ENCODE data around the gene MCU. TPM values are rescaled to one million over a fixed set of nuclear protein-coding genes. Genes with fewer than 3 reads are reported as not detected.
A peak's percentile ranks its signal among the peaks of the same experiment; 100 is the strongest.
"Not testable (repeated sequence)": the region's sequence is repeated elsewhere in the genome, so short reads cannot be mapped to it uniquely, and the experiment has no call there.

Gene MCU
- total RNA-seq, 4 donors from 2014 or later, result 11.4 to 33.3 (median 24.9) TPM

- Histone ChIP-seq H3K27me3 (no peaks in the 10 kb centered on the region), H3K27ac (no peak overlapping the region), H3K9me3 (no peaks in the 10 kb centered on the region), H3K4me3 (replicated peaks in 1 of 3) (no peak overlapping the region), H3K36me3 (no peaks in the 10 kb centered on the region), H3K4me1 (peaks cover 14 to 31% of the 10 kb centered on the region in 2 donors)
- intact Hi-C loops (cut with DNase I), result no loop called here
- no peak for DNase-seq
- 95 to 98% methylated on average over 1 of the region's 1 CpG for WGBS, 2 donors
- TF ChIP-seq CTCF (IDR thresholded peaks at IDR 0.05), result no peak
- TF ChIP-seq POLR2A (IDR thresholded peaks at IDR 0.05), result no peak
These were observed 43.5 kb downstream of the MCU start for GRCh38 chr10:72735288-72735936.

GRCh38 chr10:72736176-72736827 lies 44.4 kb downstream of the MCU start:
- 71 to 88% methylated on average over 1 of the region's 1 CpG for WGBS, 2 donors
- intact Hi-C loops (cut with DNase I), result no loop called here
- Histone ChIP-seq H3K36me3 (no peaks in the 10 kb centered on the region), H3K9me3 (no peaks in the 10 kb centered on the region), H3K27ac (peak overlapping the region in 2 of 3 donors; percentile 7 to 54), H3K4me3 (replicated peaks in 1 of 3) (no peak overlapping the region), H3K27me3 (no peaks in the 10 kb centered on the region), H3K4me1 (peaks cover 14 to 31% of the 10 kb centered on the region in 2 donors)
- TF ChIP-seq CTCF (IDR thresholded peaks at IDR 0.05) (no peak), POLR2A (IDR thresholded peaks at IDR 0.05) (no peak)
- no peak for DNase-seq

- Histone ChIP-seq H3K27ac (peak overlapping the region in 2 of 3 donors; percentile 7 to 54), H3K36me3 (no peaks in the 10 kb centered on the region), H3K4me3 (replicated peaks in 1 of 3) (no peak overlapping the region), H3K4me1 (peaks cover 14 to 31% of the 10 kb centered on the region in 2 donors), H3K9me3 (no peaks in the 10 kb centered on the region), H3K27me3 (no peaks in the 10 kb centered on the region)
- TF ChIP-seq POLR2A (IDR thresholded peaks at IDR 0.05), result no peak
- DNase-seq, result no peak
- 80 to 85% methylated on average over 4 of the region's 4 CpGs for WGBS, 2 donors
- intact Hi-C loops (cut with DNase I), result no loop called here
These were observed 44.9 kb downstream of the MCU start for GRCh38 chr10:72736828-72737220.

GRCh38 chr10:72737357-72737756 lies 45.4 kb downstream of the MCU start:
- DNase-seq; H3K9me3 ChIP-seq; H3K36me3 ChIP-seq; intact Hi-C loops (cut with DNase I); H3K27me3 ChIP-seq; H3K4me3 ChIP-seq (replicated peaks in 1 of 3): not testable (repeated sequence)
- Histone ChIP-seq H3K27ac (peak overlapping the region in 1 of 3 donors; percentile 54), H3K4me1 (peaks cover 14 to 31% of the 10 kb centered on the region in 2 donors)
- 95 to 98% methylated on average over 6 of the region's 6 CpGs for WGBS, 2 donors

GRCh38 chr10:72738486-72738885 lies 46.5 kb downstream of the MCU start:
- DNase-seq, result no peak
- no peaks in the 10 kb centered on the region for H3K9me3 ChIP-seq
- no peak overlapping the region for H3K4me3 ChIP-seq (replicated peaks in 1 of 3)
- H3K36me3 ChIP-seq, result no peaks in the 10 kb centered on the region
- no peaks in the 10 kb centered on the region for H3K27me3 ChIP-seq
- peak overlapping the region in 2 of 3 donors; percentile 24 to 54 for H3K27ac ChIP-seq
- TF ChIP-seq POLR2A (IDR thresholded peaks at IDR 0.05), result no peak
- no peak for TF ChIP-seq CTCF (IDR thresholded peaks at IDR 0.05)
- intact Hi-C loops (cut with DNase I), result no loop called here
- 21 to 22% methylated on average over 2 of the region's 2 CpGs for WGBS, 2 donors
- peaks cover 14 to 31% of the 10 kb centered on the region in 2 donors for H3K4me1 ChIP-seq

GRCh38 chr10:72740528-72740927 lies 48.6 kb downstream of the MCU start:
- H3K9me3 ChIP-seq, result no peaks in the 10 kb centered on the region
- H3K4me1 ChIP-seq, result peaks cover 14 to 31% of the 10 kb centered on the region in 2 donors
- no peaks in the 10 kb centered on the region for H3K27me3 ChIP-seq
- intact Hi-C loops (cut with DNase I), result no loop called here
- H3K4me3 ChIP-seq (replicated peaks in 1 of 3), result no peak overlapping the region
- H3K36me3 ChIP-seq, result no peaks in the 10 kb centered on the region
- 85 to 86% methylated on average over 2 of the region's 2 CpGs for WGBS, 2 donors
- DNase-seq, result no peak
- no peak for TF ChIP-seq POLR2A (IDR thresholded peaks at IDR 0.05)
- no peak for TF ChIP-seq CTCF (IDR thresholded peaks at IDR 0.05)
- no peak overlapping the region for H3K27ac ChIP-seq
